Sigmoid colon (tissue), 7 donors: ENCODE data around the gene DOCK11. TPM values are rescaled to one million over a fixed set of nuclear protein-coding genes. Genes with fewer than 3 reads are reported as not detected.

Experiments used
- DNase-seq: peaks from one replicate; pipeline ENCODE4 v3.0.0-alpha.2; 2019
- H3K27ac ChIP-seq, 4 donors: fragments of 200-600 bp; sonication (generic); one replicate each; pipeline ENCODE4 v1.5.1; 2016 to 2019; ENCODE audit warnings: mild to moderate bottlenecking in 1 of 4
- H3K27me3 ChIP-seq, 3 donors: fragments of 200-600 bp; sonication (generic); one replicate each; pipeline ENCODE4 v1.5.1; 2019; ENCODE audit warnings: mild to moderate bottlenecking in 1 of 3
- H3K36me3 ChIP-seq, 4 donors: fragments of 200-600 bp; sonication (generic); one replicate each; pipeline ENCODE4 v1.5.1; 2016 to 2019
- H3K4me1 ChIP-seq, 4 donors: fragments of 200-600 bp; sonication (generic); one replicate each; pipeline ENCODE4 v1.5.1; 2017 to 2019
- H3K4me3 ChIP-seq, 4 donors: fragments of 200-600 bp; sonication (generic); one replicate each; pipeline ENCODE4 v1.5.1; 2017 to 2019; ENCODE audit warnings: mild to moderate bottlenecking in 2 of 4, moderate library complexity in 1 of 4
- H3K9me3 ChIP-seq, 4 donors: fragments of 200-600 bp in 3 of 4; sonication (generic) in 3 of 4; one replicate each; pipeline versions ENCODE4 v1.5.1 to v1.6.1; 2013 to 2019
- CTCF ChIP-seq, 4 experiments: fragments of 450-650 bp in 3 of 4; fragments of 200-600 bp in 1 of 4; IDR thresholded peaks; one replicate each; pipeline ENCODE4 v1.5.1; 2016 to 2019; ENCODE audit warnings: antibody characterized with exemption in 4 of 4, mild to moderate bottlenecking in 3 of 4, moderate library complexity in 2 of 4
- EP300 ChIP-seq, 4 donors: sonication (generic); formaldehyde crosslinking; IDR thresholded peaks; one replicate each; pipeline ENCODE4 v1.6.1; 2017; ENCODE audit warnings: antibody characterized with exemption in 4 of 4
- POLR2A ChIP-seq, 2 donors: fragments of 450-650 bp; IDR thresholded peaks; one replicate each; pipeline ENCODE4 v1.6.1; 2016; ENCODE audit warnings: antibody characterized with exemption in 2 of 2, mild to moderate bottlenecking in 2 of 2, moderate library complexity in 2 of 2
- POLR2AphosphoS5 ChIP-seq, 4 donors: sonication (generic); formaldehyde crosslinking; IDR thresholded peaks; one replicate each; pipeline ENCODE4 v1.6.1; 2017; ENCODE audit warnings: antibody characterized with exemption in 4 of 4
- WGBS, 2 donors: extraction: QIAGEN DNeasy Blood & Tissue Kit; methylation state at CpG; one replicate each; pipeline ENCODE4 v1.1.7; 2013; 5-methylcytosine and 5-hydroxymethylcytosine counted together
- intact Hi-C: fragments of 100-400 bp; cut with DNase I; formaldehyde crosslinking; loops from one replicate; pipeline ENCODE4 v1.15.1; 2023
- polyA plus RNA-seq, 3 donors: library from polyadenylated mRNA; stranded (reverse); fragments of 200-250 nt; gene quantifications; one replicate each; pipeline ENCODE4 v1.2.3, GENCODE V29; 2013
- total RNA-seq, 4 donors: library from RNA; depleted of rRNA; stranded (reverse); fragments of >200 nt; gene quantifications; one replicate each; pipeline ENCODE4 v1.1.0, GENCODE V29; 2016
- donor health status: healthy with polysubstance abuse.
- donor health status: Bipolar disorder and iron deficiency.
- donor health status: healthy.

Gene DOCK11
- total and polyA plus RNA-seq, 7 donors: 3.2 to 54.6 (median 40.7) TPM

- WGBS, 2 donors: 96 to 98% methylated on average over 3 of the region's 3 CpGs
- H3K36me3 ChIP-seq: no peaks in the 10 kb centered on the region
- intact Hi-C loops: no loop called here
- H3K9me3 ChIP-seq: no peaks in the 10 kb centered on the region
- TF ChIP-seq CTCF (IDR thresholded peaks at IDR 0.05): no peak
- TF ChIP-seq EP300 (IDR thresholded peaks at IDR 0.05): no peak
- no peak for TF ChIP-seq POLR2AphosphoS5 (IDR thresholded peaks at IDR 0.05)
- no peak for DNase-seq
- no peaks in the 10 kb centered on the region for H3K27me3 ChIP-seq
- no peak overlapping the region for H3K4me3 ChIP-seq
- H3K4me1 ChIP-seq: peaks cover 0 to 43% (median 30%) of the 10 kb centered on the region in 4 donors
- peak overlapping the region in 2 of 4 donors; percentile 69 to 75 for H3K27ac ChIP-seq
Observed at GRCh38 chrX:118522230-118522926, 26.8 kb downstream of the DOCK11 start.

DNA sequence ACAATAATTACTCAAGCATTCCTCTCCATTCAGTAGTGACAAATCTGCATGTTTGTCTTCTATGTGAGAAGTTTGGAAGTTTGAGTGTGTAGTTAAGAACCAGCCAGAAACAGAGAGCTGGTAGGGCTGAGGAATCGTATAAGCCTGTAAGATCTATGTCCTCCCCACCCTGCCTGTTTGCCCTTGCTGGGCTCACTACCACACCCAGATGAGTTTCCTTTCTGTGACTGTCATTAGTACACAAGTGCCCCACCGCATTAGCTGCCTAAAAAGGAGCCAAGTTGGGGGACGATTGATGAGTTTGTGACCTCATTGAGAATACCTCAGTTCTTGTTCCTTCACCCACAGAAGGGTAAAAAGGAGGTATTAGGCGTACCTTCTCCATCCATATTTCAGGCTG is 28.3 kb downstream of the DOCK11 start:
- 62 to 70% methylated on average over 4 of the region's 4 CpGs for WGBS, 2 donors
- TF ChIP-seq POLR2AphosphoS5 (IDR thresholded peaks at IDR 0.05) (no peak), POLR2A (IDR thresholded peaks at IDR 0.05) (no peak), EP300 (IDR thresholded peaks at IDR 0.05) (no peak), CTCF (IDR thresholded peaks at IDR 0.05) (no peak)
- intact Hi-C loops: no loop called here
- no peak overlapping the region for H3K4me3 ChIP-seq
- peaks cover 0 to 43% (median 30%) of the 10 kb centered on the region in 4 donors for H3K4me1 ChIP-seq
- H3K27ac ChIP-seq: peak overlapping the region in 1 of 4 donors; percentile 45
- no peaks in the 10 kb centered on the region for H3K36me3 ChIP-seq
- DNase-seq: no peak
- H3K9me3 ChIP-seq: no peaks in the 10 kb centered on the region
- no peaks in the 10 kb centered on the region for H3K27me3 ChIP-seq

DNA sequence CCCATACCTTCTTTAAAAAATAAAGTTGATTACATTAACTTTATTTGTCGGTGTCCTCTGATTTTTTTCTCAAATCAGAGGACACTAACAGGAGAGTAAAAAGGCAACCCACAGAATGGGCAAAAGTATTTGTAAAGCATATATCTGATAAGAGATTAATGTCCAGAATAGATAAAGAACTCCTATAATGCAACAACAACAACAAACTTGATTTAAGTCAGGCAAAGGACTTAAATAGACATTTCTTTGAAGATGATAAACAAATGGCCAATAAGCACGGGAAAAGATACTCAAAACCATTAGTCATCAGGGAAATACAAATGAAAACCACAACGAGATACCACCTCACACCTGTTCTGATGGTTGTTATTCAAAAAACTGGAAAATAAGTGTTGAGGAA is 28.7 kb downstream of the DOCK11 start:
- Histone ChIP-seq H3K4me1 (peaks cover 0 to 42% (median 27%) of the 10 kb centered on the region in 4 donors), H3K27me3 (no peaks in the 10 kb centered on the region), H3K4me3 (no peak overlapping the region), H3K9me3 (no peaks in the 10 kb centered on the region), H3K27ac (peak overlapping the region in 1 of 4 donors; percentile 45), H3K36me3 (no peaks in the 10 kb centered on the region)
- no peak for DNase-seq
- no peak for TF ChIP-seq EP300 (IDR thresholded peaks at IDR 0.05)
- no peak for TF ChIP-seq CTCF (IDR thresholded peaks at IDR 0.05)
- no peak for TF ChIP-seq POLR2AphosphoS5 (IDR thresholded peaks at IDR 0.05)
- no peak for TF ChIP-seq POLR2A (IDR thresholded peaks at IDR 0.05)
- 57 to 61% methylated on average over 3 of the region's 3 CpGs for WGBS, 2 donors
- intact Hi-C loops: no loop called here

GRCh38 chrX:118525174-118525730 is 29.6 kb downstream of the DOCK11 start:
- peaks cover 0 to 40% (median 23%) of the 10 kb centered on the region in 4 donors for H3K4me1 ChIP-seq
- peak overlapping the region in 1 of 4 donors; percentile 11 for H3K27ac ChIP-seq
- no peaks in the 10 kb centered on the region for H3K27me3 ChIP-seq
- TF ChIP-seq CTCF (IDR thresholded peaks at IDR 0.05) (no peak), EP300 (IDR thresholded peaks at IDR 0.05) (no peak), POLR2A (IDR thresholded peaks at IDR 0.05) (no peak), POLR2AphosphoS5 (IDR thresholded peaks at IDR 0.05) (no peak)
- no peak for DNase-seq
- 87 to 89% methylated on average over 4 of the region's 4 CpGs for WGBS, 2 donors
- no peak overlapping the region for H3K4me3 ChIP-seq
- intact Hi-C loops: no loop called here
- H3K9me3 ChIP-seq: no peaks in the 10 kb centered on the region
- H3K36me3 ChIP-seq: no peaks in the 10 kb centered on the region
